HepG2 (cell line): ENCODE data around the gene TNRC18. TPM values are rescaled to one million over a fixed set of nuclear protein-coding genes. Genes with fewer than 3 reads are reported as not detected.
A peak's percentile ranks its signal among the peaks of the same experiment; 100 is the strongest.

Experiments
- BHLHE40 ChIP-seq: IDR thresholded peaks from 2 replicates; pipeline ENCODE4 v1.6.1; 2011; ENCODE audit warnings: low read length, improper control_type of control experiment
- BRCA1 ChIP-seq: sonication (generic); formaldehyde crosslinking; IDR thresholded peaks from 2 replicates; pipeline ENCODE4 v1.4.0; 2020; ENCODE audit warnings: missing genetic modification reagents
- CERS6 ChIP-seq: sonication (generic); formaldehyde crosslinking; IDR thresholded peaks from 2 replicates; pipeline ENCODE4 v1.5.0; 2020; ENCODE audit warnings: missing genetic modification reagents
- CHCHD3 ChIP-seq: sonication (generic); formaldehyde crosslinking; IDR thresholded peaks from 2 replicates; pipeline ENCODE4 v1.8.0; 2022; ENCODE audit warnings: mild to moderate bottlenecking, missing genetic modification reagents, moderate library complexity
- CREB3 ChIP-seq: sonication (generic); formaldehyde crosslinking; IDR thresholded peaks from 2 replicates; pipeline ENCODE4 v1.5.0; 2020; ENCODE audit warnings: missing genetic modification reagents
- CSRNP2 ChIP-seq: sonication (generic); formaldehyde crosslinking; conservative IDR thresholded peaks from 2 replicates; pipeline ENCODE4 v1.8.0; 2022; ENCODE audit warnings: low read depth, missing genetic modification reagents
- DNMT1 ChIP-seq: sonication (generic); formaldehyde crosslinking; IDR thresholded peaks from 2 replicates; pipeline ENCODE4 v1.5.1; 2020; ENCODE audit warnings: mild to moderate bottlenecking, missing genetic modification reagents
- EP300 ChIP-seq, 3 experiments: sonication (generic) in 1 of 3; formaldehyde crosslinking in 1 of 3; IDR thresholded peaks; 2 replicates each; pipeline versions ENCODE4 v1.5.1 to v1.6.1; 2011 to 2020; ENCODE audit warnings: low read depth in 2 of 3, low read length in 2 of 3, borderline replicate concordance in 1 of 3, improper control_type of control experiment in 1 of 3, mild to moderate bottlenecking in 1 of 3, missing genetic modification reagents in 1 of 3, moderate library complexity in 1 of 3
- GTF2F1 ChIP-seq: fragments of 150-350 bp; IDR thresholded peaks from 2 replicates; pipeline ENCODE4 v1.6.1; 2014; ENCODE audit warnings: low read length
- GTF3A ChIP-seq: sonication (generic); formaldehyde crosslinking; conservative IDR thresholded peaks from 2 replicates; pipeline ENCODE4 v1.4.0; 2020; ENCODE audit warnings: mild to moderate bottlenecking, missing genetic modification reagents
- HNRNPLL ChIP-seq: fragments of 200-400 bp; formaldehyde crosslinking; IDR thresholded peaks from 2 replicates; pipeline ENCODE4 v1.6.1; 2017; ENCODE audit warnings: mild to moderate bottlenecking, low read depth, low read length; ENCODE audit not compliant: poor library complexity, severe bottlenecking
- MTF2 ChIP-seq: sonication (generic); formaldehyde crosslinking; IDR thresholded peaks from 2 replicates; pipeline ENCODE4 v1.5.0; 2020; ENCODE audit warnings: missing genetic modification reagents, borderline replicate concordance
- NR2C2 ChIP-seq: sonication (generic); formaldehyde crosslinking; IDR thresholded peaks from 2 replicates; pipeline ENCODE4 v1.4.0; 2020; ENCODE audit warnings: missing genetic modification reagents, mild to moderate bottlenecking, moderate library complexity, borderline replicate concordance
- PHF5A ChIP-seq: IDR thresholded peaks from one replicate; pipeline ENCODE4 v1.6.1; 2018; ENCODE audit warnings: low read depth, missing genetic modification reagents; ENCODE audit not compliant: unreplicated experiment
- SYNCRIP ChIP-seq: fragments of 200-400 bp; formaldehyde crosslinking; IDR thresholded peaks from 2 replicates; pipeline ENCODE4 v1.6.1; 2018; ENCODE audit warnings: mild to moderate bottlenecking, low read depth, low read length; ENCODE audit not compliant: insufficient read depth
- TFDP2 ChIP-seq: sonication (generic); formaldehyde crosslinking; IDR thresholded peaks from 2 replicates; pipeline ENCODE4 v1.4.0; 2020; ENCODE audit warnings: missing genetic modification reagents
- ZBTB42 ChIP-seq: sonication (generic); formaldehyde crosslinking; IDR thresholded peaks from 2 replicates; pipeline ENCODE4 v1.5.0; 2020; ENCODE audit warnings: mild to moderate bottlenecking, missing genetic modification reagents
- ZFP90 ChIP-seq: sonication (generic); formaldehyde crosslinking; IDR thresholded peaks from 2 replicates; pipeline ENCODE4 v1.8.0; 2022; ENCODE audit warnings: missing genetic modification reagents, mild to moderate bottlenecking, inconsistent platforms, borderline replicate concordance
- ZMAT3 ChIP-seq: sonication (generic); formaldehyde crosslinking; conservative IDR thresholded peaks from 2 replicates; pipeline ENCODE4 v1.7.0; 2021; ENCODE audit warnings: missing genetic modification reagents
- ZNF124 ChIP-seq: sonication (generic); formaldehyde crosslinking; IDR thresholded peaks from 2 replicates; pipeline ENCODE4 v1.4.0; 2020; ENCODE audit warnings: missing genetic modification reagents
- ZNF235 ChIP-seq: sonication (generic); formaldehyde crosslinking; IDR thresholded peaks from 2 replicates; pipeline ENCODE4 v1.8.1; 2023; ENCODE audit warnings: mild to moderate bottlenecking, missing genetic modification reagents, borderline replicate concordance
- ZNF446 ChIP-seq: sonication (generic); formaldehyde crosslinking; IDR thresholded peaks from 2 replicates; pipeline ENCODE4 v1.5.0; 2020; ENCODE audit warnings: mild to moderate bottlenecking, missing genetic modification reagents
- ZNF776 ChIP-seq: sonication (generic); formaldehyde crosslinking; IDR thresholded peaks from 2 replicates; pipeline ENCODE4 v1.4.0; 2020; ENCODE audit warnings: mild to moderate bottlenecking, missing genetic modification reagents
- ZNF816 ChIP-seq: sonication (generic); formaldehyde crosslinking; IDR thresholded peaks from 2 replicates; pipeline ENCODE4 v1.8.0; 2022; ENCODE audit warnings: missing genetic modification reagents, mild to moderate bottlenecking, borderline replicate concordance
- polyA plus RNA-seq, 8 experiments: library from polyadenylated mRNA; depleted of rRNA in 3 of 8; stranded (reverse) in 7 of 8; unstranded in 1 of 8; fragments of >200 nt; fragmentation: Illumina TruSeq in 4 of 8; extraction: Trizol in 4 of 8; gene quantifications; 2 replicates each; pipeline versions ENCODE4 v1.2.1 to v1.2.3, GENCODE V29; 2011 to 2016; ENCODE audit warnings: low read depth in 4 of 8, missing spikeins in 1 of 8, mixed read lengths in 1 of 8; ENCODE audit not compliant: insufficient read depth in 1 of 8
- total RNA-seq, 5 experiments: library from RNA; depleted of rRNA; stranded (reverse); fragments of >200 nt; fragmentation: Illumina TruSeq; extraction: Trizol; gene quantifications; 2 replicates each; pipeline ENCODE4 v1.2.3, GENCODE V29; 2016; ENCODE audit warnings: low read depth in 1 of 5

Gene TNRC18
- total and polyA plus RNA-seq, 2 of the 13 experiments (the other 11 are each of a cell fraction or from before 2014, with no cell fraction given), result 11.7 to 17.4 TPM

DNA sequence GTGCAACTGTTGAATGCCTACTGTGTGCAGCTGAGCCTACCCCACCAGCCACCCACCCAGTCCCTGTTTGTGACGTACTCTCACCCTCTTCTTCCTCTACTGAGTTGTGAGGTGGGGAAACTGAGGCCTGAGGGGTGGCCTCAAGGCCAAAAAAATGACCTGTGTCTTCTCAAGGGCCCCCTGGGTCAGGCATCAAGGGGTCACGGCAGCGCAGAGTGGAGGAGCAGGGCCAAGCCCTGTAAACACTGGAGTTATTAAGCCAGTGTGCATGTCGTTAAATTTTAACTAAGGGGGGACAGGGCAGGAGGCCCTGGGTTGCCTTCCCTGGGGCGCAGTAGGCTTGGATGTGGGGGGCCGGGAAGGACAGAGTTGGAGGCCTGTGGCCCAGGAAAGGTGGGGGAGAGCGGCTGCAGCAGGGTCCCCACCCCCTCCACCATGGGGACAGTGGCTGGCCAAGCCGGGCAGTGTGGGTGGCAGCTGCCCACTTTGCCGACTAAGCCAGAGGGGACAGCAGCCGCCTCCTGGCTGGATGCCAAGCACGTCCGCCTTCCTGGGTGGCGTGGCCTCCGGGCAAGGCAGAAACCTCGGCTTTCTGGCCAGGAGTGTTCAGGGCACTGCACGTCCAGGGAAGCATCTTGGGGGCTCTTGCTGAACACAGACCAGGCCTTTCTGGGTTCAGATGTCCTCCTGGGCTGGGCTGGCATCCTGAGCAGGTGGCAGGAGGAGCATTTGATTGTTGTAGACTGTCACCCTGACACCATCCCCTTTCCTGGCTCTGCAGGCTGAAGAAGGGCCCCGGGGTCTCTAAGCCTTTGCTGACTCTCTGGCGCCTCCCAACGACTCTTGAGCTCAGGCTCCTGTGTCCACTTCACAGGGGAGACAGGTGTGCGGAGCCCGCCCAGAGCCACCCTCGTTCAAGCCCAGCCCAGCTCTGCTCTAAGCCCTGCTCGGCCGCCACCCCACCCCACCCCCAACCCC is 139.0 kb downstream of the TNRC18 start (continued):
- no peak for TF ChIP-seq CERS6 (CRISPR knock-in tag)
- TF ChIP-seq SYNCRIP, result no peak
- no peak for TF ChIP-seq DNMT1 (CRISPR knock-in tag)
- peak; percentile 81; the same call in 1 of the 2 replicates for TF ChIP-seq ZNF816 (CRISPR knock-in tag)
- no peak for TF ChIP-seq BHLHE40
- TF ChIP-seq ZNF776 (CRISPR knock-in tag), result no peak
- TF ChIP-seq ZBTB42 (CRISPR knock-in tag), result no peak
- peak; percentile 32; the same call in 1 of the 2 replicates for TF ChIP-seq ZMAT3 (CRISPR knock-in tag)
- TF ChIP-seq GTF2F1, result no peak
- no peak for TF ChIP-seq MTF2 (CRISPR knock-in tag)
- TF ChIP-seq NR2C2, result peak; percentile 82
- no peak for TF ChIP-seq TFDP2 (CRISPR knock-in tag)
- no peak for TF ChIP-seq ZNF124 (CRISPR knock-in tag)
- no peak for TF ChIP-seq BRCA1 (CRISPR knock-in tag)
- no peak for TF ChIP-seq ZNF446 (CRISPR knock-in tag)
- no peak for TF ChIP-seq CSRNP2 (CRISPR knock-in tag)
- 0 out of 2 replicates have a peak, but pooled peaks have one; percentile 40 for TF ChIP-seq CHCHD3 (CRISPR knock-in tag)
- no peak for TF ChIP-seq GTF3A
- peak in 1 of 2 experiments; percentile 75; a peak in 2 of 4 replicates for TF ChIP-seq EP300 (IDR thresholded peaks at IDR 0.05; ENCODE audit: low read depth in 2 of 2, low read length in 2 of 2)
- TF ChIP-seq EP300 (CRISPR knock-in tag; IDR thresholded peaks at IDR 0.05; ENCODE audit: borderline replicate concordance), result peak; percentile 31; the same call in 1 of the 2 replicates
- no peak for TF ChIP-seq ZNF235 (CRISPR knock-in tag)
- peak; percentile 28 for TF ChIP-seq PHF5A (CRISPR knock-in tag)
- TF ChIP-seq CREB3 (CRISPR knock-in tag), result no peak
- no peak for TF ChIP-seq ZFP90 (CRISPR knock-in tag)
- TF ChIP-seq HNRNPLL, result no peak
